T-helper 1 cell (primary cell): ENCODE measurements around the gene RAMAC.
"Not testable (repeated sequence)": the region's sequence is repeated elsewhere in the genome, so short reads cannot be mapped to it uniquely, and the experiment has no call there.

Experiments
- DNase-seq, 5 donors: peaks; one replicate each; pipeline ENCODE4 v3.0.0-alpha.2; 2012 to 2020
- total RNA-seq, 4 donors: gene quantifications; one replicate each; lab custom pipeline; 2026; lab: John Stamatoyannopoulos, UW

RAMAC gene
- total RNA-seq: 6.7 to 13.6 (median 11.0) reads per million in 4 donors

DNA sequence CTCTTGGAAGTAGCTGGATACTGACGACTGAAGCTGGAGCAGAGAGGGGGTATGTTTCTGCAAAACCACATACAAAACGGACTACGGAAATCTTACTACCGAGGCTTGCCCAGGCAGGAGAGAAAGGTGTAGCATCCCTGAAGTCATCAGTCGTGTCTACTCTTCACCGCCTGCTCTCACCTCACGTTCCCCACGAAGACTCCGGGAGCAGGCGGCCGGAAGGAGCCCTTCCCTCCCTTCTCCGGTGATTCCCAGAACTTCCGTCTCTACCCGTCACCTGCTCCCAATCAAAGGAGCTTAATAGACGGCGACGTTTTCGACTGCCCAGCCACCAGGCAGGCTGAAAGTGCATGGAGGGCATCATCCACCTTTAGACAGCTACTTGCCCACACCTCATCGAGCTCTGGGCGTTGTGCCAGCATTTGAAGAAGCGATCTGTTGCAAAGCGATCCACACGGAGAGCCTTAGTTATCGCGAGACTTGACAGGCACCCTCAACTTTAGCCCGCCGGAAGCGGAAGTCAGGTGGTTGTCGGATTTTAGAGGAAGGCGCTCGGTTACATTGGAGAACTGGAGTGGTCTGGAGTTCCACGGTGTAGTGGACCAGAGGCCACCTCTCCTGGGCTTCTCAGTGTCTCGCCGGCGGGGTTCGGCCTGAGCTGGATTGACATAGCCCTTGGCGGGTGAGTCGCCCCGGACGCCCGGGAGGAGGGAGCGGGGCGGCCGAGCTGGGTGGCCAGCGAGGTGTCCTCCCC, at the start of gene RAMAC:
RAMAC (plus strand) TSS at position 523 of the 754 bp plus-strand sequence. CDS start 2,809 bp downstream, outside the sequence.
- peak; percentile 83 to 93 (median 91) for DNase-seq

DNA sequence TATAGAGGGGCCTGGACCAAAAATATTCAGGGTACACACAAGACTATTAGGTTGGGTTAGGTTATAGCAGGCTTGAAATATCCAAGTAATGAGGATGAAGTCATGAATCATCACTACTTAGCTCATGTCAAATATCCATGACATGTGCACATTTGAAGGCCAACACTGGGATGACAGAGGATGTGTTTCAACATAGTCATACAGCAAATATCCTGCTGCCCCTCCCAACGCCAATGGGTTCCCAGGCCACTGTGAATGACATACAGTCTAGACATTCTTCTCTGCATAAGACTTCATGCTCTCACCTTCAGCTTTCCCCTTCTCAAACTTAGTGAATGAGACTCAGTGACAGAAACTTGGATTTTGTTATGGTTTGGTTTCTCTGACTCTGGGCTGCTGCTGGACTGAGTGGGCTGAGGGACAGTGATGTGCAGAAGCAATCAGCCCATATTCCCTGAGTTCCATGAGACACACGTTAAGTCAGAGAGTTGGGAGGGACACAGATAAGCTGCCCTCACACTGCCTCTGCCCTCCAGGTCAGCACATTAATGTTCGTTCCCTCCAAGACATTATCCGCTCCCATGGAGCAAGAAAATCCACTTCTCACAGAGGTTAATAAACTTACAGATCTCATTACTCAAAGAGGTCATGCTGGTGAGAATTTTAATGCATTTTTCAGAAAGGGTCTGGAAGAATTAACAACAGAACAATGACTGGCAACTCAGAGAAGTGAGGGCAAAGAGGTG, 48.9 kb upstream of the RAMAC start:
- DNase-seq: no peak

GRCh38 chr15:82937712-82938058, 48.3 kb upstream of the RAMAC start:
- no peak for DNase-seq

DNA sequence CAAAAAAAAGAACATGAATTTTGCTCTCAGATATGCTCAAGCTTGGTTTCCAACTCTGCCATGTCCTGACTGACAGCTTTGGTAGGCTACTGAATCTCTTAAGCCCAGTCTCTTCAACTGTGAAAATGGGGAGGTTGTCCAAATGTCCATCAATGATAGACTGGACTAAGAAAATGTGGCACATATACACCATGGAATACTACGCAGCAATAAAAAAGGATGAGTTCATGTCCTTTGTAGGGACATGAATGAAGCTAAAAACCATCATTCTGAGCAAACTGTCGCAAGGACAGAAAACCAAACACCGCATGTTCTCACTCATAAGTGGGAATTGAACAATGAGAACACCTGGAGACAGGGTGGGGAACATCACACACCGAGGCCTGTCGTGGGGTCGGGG, 46.3 kb upstream of the RAMAC start:
- not testable (repeated sequence) for DNase-seq

- DNase-seq: no peak
Measured at GRCh38 chr15:82942691-82943090, 43.3 kb upstream of the RAMAC start.

DNA sequence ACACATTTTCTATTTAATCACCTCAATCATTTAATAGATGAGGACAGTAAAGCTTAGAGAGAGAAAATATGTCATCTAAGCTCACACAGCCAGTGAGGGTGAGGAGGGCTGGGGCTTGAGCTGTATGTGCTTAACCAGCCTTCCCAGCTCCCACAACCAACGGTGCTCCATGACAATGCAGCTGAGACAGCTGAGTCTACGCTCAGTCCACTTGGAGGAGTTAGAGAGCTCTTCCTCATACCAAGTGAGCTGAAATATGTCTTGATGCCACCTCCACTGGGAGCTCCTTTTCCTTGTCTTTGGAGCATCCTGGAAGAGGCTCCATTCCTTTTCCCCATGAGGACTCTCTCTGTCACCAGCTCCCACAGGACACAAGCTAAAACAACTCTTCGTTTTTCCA, 42.8 kb upstream of the RAMAC start:
- DNase-seq: no peak

DNA sequence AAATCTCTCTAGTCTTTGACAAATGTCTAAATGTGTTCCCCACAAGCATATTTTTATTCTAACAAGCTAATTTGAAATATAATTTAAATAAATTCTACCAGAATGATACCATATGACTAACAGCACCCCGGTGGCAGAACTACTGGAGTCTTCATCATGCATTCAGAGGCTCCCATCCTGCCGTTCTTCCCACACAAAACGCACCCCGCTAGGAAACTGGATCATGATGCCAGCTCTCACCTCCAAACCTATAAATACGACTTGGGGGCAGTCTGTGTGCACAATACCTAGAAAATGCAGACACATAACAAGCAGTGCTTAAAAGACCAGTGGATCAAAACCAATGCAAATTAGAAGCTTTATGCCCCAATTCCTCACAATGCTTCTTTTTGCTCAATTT, 42.0 kb upstream of the RAMAC start:
- DNase-seq: no peak

DNA sequence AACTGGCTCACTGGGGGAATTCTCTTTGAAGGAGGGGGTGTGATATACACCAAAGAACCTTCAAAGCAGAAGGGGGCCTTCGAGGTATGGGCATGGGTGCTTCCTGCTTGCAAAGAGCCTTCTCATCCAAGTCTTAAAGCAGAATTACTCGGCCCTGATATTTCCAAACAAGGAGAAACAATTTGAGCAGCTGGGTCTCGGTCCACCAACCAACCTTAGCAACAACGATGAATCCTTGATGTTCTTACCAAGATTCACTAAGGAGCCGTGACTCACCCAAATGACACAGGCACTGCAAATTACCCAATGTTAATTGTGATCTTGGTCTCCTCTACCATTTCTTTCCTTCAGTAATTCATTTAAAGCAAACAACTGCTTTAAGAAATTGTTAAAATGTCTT, 41.2 kb upstream of the RAMAC start:
- DNase-seq: no peak

- DNase-seq: no peak
Measured at GRCh38 chr15:82945326-82945725, 40.7 kb upstream of the RAMAC start.

DNA sequence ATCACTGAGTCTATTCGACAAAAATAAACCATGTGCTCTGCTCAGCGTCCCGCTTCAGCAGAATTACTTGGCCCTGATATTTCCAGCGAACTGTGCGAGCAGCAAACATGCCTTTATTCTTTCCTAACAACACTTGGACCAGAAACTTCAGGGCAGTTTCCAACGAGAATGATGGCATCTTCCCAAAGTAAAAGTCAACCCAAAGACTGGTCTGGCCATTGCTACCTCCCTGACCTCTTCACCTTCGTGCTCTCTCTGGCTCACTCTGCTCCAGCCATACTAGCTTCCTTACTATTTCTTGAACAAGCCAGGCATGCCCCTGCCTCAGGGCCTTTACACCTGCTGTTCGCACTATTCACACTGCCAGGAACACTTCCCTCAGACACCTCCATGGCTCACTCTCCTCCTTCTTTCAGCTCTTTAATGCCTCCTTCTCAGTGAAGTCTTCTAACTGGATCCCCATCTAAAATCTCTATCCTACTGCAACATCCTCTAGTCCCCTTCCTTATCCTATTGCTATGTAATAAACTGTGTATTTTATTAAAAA, 39.8 kb upstream of the RAMAC start:
- no peak for DNase-seq

DNA sequence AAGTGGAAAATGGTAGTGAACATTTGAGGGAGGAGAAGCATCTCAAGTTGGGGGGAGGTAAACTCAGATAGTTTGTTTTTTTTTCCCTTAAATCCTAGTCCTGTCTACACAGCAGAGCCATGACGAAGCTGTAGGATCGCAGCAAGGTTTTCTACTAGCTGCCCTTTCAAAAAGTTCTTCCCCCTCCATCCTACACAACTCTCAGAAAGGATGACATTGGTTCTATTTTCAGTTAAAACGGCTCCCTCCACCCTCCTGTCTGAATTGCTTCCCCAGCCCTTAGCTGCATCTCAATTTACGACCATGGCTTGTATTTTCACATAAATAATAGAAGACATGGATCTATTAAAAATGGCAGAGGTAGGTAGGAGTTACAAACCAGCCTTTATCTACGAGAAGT, 35.7 kb upstream of the RAMAC start:
- DNase-seq: no peak

DNA sequence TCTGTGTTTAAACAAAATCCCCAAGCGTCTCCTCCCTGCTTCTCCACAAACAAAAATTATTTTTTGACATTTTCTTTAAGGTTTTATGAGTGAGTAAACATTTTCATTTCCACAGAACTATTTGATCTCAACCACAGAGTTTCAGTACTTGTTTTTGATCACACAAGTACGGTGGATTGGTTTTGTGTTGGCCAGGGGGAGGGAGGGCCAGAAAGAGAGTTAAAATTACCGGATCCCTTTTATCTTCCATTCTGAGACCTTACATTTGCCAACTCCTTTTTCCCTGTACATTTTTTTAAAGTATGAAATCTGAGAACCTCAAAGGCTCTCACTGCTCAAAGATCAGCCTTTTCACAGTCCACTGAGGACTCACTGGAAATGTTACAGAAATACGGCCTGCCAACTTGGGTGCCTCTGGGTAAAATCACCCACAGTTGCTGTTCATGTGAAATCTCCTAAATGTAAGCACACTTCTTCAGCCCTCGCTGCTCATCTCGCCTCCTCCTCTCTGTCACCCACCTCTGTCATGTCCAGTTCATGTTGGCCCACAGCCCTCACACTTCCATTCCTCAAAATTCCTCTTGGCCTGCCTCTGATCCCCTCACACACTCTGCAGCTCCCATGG, 35.2 kb upstream of the RAMAC start:
- peak in 1 of 5 donors; percentile 9 for DNase-seq

DNA sequence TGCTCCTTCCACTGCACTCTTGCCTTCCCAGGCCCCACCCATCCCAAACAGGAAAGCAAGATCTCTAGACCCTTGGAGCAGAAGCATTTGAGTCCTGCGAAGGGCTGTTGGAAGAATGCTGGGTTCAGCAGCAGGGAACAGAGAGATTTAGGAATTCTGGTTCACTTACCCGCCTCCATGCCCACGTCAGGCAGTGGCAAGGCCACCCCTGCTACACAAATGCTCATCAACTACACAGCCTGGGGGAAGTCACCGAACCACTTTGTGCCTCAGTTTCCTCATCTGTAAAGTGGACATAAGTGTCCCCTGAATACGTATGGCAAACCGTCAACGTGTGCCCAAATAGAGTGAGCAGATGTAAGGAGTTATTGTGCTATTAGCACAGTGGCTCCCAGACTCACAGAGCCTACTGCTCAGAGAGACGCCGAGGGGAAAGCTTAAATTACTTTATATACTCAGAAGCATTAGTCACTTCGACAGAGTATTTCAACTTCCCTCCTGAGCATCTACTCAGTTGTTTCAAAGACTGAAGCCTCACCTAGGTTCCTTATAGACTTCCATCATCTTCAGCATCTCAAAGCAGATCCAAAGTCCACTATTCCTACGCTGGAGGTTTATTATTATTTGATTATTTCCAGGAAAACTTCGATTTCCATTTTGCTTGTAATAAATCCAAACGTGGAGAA, 34.4 kb upstream of the RAMAC start:
- DNase-seq: no peak

DNA sequence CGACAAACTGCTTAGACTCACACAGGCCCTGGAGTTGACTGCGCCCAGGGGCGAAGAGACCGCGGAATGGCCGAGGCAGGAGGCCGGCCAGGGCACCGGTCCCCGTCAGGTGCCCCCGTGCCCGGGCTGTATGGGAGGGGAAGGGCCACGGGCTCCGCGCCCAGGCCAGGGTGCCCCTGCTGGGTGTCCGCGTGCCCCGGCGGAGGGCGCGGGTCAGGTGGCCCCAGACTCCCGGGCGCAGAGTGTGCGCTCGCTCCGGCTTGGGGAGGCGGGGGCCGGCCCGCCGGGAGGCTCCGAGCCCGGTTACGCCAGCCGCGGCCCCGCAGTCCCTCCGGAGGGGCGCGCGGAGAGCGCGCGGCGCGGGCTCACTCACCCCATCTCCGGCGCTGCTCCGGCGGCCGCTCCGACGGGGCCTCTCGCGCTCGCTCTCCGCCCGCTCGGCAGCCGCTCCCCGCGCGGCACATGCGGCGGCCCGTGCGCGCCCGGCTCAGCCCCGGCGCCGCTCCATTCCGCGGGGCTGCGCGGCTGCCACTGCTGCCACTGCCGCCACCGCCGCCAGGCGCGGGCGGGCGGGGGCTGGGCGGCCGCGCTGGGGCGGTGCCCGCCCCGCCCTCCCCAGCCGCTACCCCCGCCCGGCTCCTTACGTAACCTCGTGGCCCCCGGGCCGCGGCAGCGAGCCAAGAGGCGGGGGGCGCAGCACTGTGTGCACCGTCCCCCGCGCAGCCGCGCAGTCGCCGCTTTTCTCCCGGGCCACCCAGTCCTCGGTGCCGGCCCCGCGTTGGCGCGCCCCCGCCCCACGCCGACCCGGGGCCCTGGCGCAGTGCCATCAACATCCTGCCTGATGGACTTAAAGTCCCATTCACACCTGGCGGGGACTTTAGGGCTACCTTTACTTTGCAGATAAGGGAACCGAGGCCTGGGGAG, 33.6 kb upstream of the RAMAC start, which contains the start of gene HOMER2:
HOMER2 (minus strand) TSS at position 563 of the 924 bp plus-strand sequence; CDS start at position 378, 185 bp downstream.
- no peak for DNase-seq

DNA sequence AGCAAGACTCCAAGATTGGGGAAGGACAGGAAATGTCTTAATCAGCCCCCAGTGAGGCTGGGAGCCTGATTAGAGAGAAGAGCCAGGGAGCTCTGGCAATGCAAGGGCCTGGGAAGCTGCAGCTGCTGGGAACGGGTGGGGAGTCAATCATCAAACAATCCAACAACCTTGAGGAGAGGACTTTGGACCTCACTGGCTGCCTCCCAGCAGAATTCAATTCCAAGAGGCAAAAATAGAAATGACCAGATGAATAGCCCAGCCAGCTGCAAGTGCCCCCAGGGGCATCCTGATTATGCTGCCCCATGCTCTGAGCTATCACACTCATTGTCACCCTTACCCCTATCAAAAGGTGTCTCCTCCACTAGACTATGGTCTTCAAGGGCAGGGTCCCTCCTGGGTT, 27.4 kb upstream of the RAMAC start:
- DNase-seq: no peak

- DNase-seq: no peak
Measured at GRCh38 chr15:82959423-82959822, 26.6 kb upstream of the RAMAC start.

DNA sequence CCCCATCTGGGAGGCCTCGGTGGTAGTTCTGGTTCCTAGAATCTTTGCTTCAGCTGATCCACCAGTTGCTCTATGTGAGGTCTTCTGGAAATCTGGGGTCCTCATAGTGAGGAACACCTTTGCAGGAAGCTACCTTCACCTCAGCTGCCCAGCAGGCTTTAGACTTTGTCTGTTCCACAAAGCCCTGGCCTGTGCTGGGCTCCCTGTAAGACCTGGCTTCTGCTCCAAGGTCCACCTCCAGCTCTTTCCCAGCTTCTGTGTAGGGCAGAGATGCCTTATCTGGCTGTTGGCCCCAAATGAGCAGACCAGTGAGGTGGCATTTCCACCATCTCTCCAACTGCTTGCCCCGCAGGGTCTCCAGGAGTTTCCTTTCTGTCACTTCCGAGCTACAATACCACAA, 25.2 kb upstream of the RAMAC start:
- DNase-seq: no peak

DNA sequence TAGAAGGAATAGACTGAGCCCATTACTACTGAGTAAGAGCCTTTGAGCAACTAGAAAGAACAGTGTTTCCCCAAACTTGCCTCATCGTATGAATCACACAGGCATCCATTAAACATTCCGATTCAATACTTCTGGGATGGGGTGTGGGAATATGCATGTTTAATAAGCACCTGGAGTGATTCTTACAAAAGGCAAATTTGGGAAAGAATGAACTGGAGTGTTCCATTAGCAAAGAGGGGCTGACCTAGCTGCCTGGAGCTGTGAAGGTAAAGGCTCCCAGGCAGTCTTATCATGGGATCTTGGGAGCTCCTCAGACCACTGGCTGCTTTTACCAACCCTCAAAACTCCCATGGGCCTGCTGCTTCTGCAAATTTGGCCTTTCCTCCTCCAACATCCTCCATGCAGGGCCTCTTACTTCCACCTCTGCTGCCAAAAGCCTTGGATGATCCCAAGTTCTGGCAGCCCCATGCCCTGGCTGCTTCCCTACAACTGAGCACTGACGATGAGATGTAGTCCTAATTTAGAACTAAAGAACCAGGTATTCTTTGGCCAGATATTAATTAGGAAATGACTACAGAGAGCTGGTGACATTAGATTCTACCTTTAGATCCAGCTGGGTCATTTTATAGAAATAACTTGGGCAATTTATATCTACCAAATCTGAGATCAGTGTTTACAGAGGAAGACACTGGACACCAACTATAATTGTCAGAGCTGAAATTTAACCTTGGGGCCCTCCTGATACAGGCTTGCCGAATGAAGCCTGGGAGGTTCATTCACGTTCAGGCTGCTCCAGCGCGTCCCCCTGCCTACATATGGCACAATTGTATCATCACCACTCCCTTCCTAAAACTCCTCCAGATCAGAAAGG, 22.3 kb upstream of the RAMAC start:
- no peak for DNase-seq

- no peak for DNase-seq
Measured at GRCh38 chr15:82964890-82965289, 21.1 kb upstream of the RAMAC start.

DNA sequence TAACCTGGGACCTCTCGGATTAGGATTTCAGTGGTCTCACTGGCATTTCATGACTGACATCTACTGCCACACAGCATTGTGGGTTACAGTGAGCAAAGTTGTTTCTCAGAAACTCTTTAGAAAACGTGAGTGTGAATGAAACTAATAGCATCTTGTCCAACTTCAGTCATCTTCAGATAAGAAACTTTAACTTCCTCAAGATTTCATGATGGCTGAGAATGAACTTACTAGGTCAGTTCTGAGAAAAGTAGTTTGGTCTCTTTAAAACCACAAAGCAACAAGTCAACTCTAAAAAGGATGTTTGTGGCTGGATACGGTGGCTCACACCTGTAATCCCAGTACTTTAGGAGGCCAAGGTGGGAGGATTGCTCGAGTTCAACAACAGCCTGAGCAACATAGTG, 19.3 kb upstream of the RAMAC start:
- peak in 1 of 5 donors; percentile 81 for DNase-seq

GRCh38 chr15:82968066-82968465, 17.9 kb upstream of the RAMAC start:
- no peak for DNase-seq
